Sciatic nerve (tissue), 2 donors: ENCODE measurements around the gene HTRA2. TPM values are rescaled to one million over a fixed set of nuclear protein-coding genes. Genes with fewer than 3 reads are reported as not detected.

Experiments
- ATAC-seq: fragments of 200-7000 bp; cut with Tn5 transposase; one replicate; pipeline ENCODE4 v1.9.1; 2020; ENCODE audit warnings: mild to moderate bottlenecking, moderate library complexity
- DNase-seq: peaks from one replicate; pipeline ENCODE4 v3.0.0-alpha.2; 2020; ENCODE audit warnings: low spot score
- intact Hi-C: fragments of 100-400 bp; cut with DNase I; formaldehyde crosslinking; loops from one replicate; pipeline ENCODE4 v1.14.2; 2022
- total RNA-seq: library from RNA; stranded (reverse); fragmentation: NEBNext Ultra II Directional; extraction: Animal tissue kit (Norgen Biotek cat#: 25700); gene quantifications from one replicate; pipeline ENCODE4 v1.2.1, GENCODE V29; 2021
- donor health status: DM: no; HTN: no; CAD: no.
- donor health status: DM: no; HTN: no; CAD: no.

Gene HTRA2
- total RNA-seq, 1 donor from 2014 or later: 34.5 TPM

GRCh38 chr2:74499267-74499939 lies 30.3 kb upstream of the HTRA2 start, which contains the start of gene LBX2:
TSS of gene LBX2 (minus strand) at chr2:74499603. CDS start at chr2:74499537, 66 bp downstream.
- intact Hi-C loops: no loop called here
- ATAC-seq (no peak), DNase-seq (no peak)

GRCh38 chr2:74499940-74500577 lies 29.7 kb upstream of the HTRA2 start:
- intact Hi-C loops: no loop called here

GRCh38 chr2:74500578-74500946 lies 29.2 kb upstream of the HTRA2 start:
- DNase-seq: no peak
- no peak for ATAC-seq
- intact Hi-C loops: no loop called here

More at GRCh38 chr2:74499940-74500577, 29.7 kb upstream of the HTRA2 start:
- ATAC-seq (no peak), DNase-seq (no peak)

- no peak for DNase-seq
Observed at GRCh38 chr2:74501335-74502071, 28.2 kb upstream of the HTRA2 start.

GRCh38 chr2:74502147-74502719 lies 27.5 kb upstream of the HTRA2 start:
- DNase-seq: no peak
- ATAC-seq: no peak
- intact Hi-C loops: no loop called here

More at GRCh38 chr2:74501335-74502071, 28.2 kb upstream of the HTRA2 start:
- no peak for ATAC-seq
- intact Hi-C loops: no loop called here

GRCh38 chr2:74502720-74503505 lies 26.8 kb upstream of the HTRA2 start:
- intact Hi-C loops: no loop called here
- DNase-seq: peak; percentile 89
- peak; percentile 68 for ATAC-seq

GRCh38 chr2:74503506-74504475 lies 25.9 kb upstream of the HTRA2 start:
- intact Hi-C loops: no loop called here
- no peak for ATAC-seq
- DNase-seq: no peak

- ATAC-seq: no peak
- no peak for DNase-seq
- intact Hi-C loops: no loop called here
Observed at GRCh38 chr2:74504591-74504990, 25.1 kb upstream of the HTRA2 start.

- DNase-seq (no peak), ATAC-seq (no peak)
- intact Hi-C loops: no loop called here
Observed at GRCh38 chr2:74505448-74506246, 24.1 kb upstream of the HTRA2 start.

- peak; percentile 98 for ATAC-seq
- intact Hi-C loops: no loop called here
- DNase-seq: peak; percentile 100
Observed at GRCh38 chr2:74507145-74507925, 22.4 kb upstream of the HTRA2 start, which contains the start of gene PCGF1. TSS of gene PCGF1 (minus strand) at chr2:74507695. CDS start at chr2:74507668, 27 bp downstream.

GRCh38 chr2:74507926-74508520 lies 21.7 kb upstream of the HTRA2 start:
- DNase-seq (peak; percentile 72), ATAC-seq (peak; percentile 28)
- intact Hi-C loops: no loop called here

- intact Hi-C loops: no loop called here
- no peak for DNase-seq
- no peak for ATAC-seq
Observed at GRCh38 chr2:74510272-74510671, 19.5 kb upstream of the HTRA2 start.

- ATAC-seq (no peak), DNase-seq (no peak)
- intact Hi-C loops: no loop called here
Observed at GRCh38 chr2:74511104-74511989, 18.4 kb upstream of the HTRA2 start.

GRCh38 chr2:74512744-74513604 lies 16.8 kb upstream of the HTRA2 start:
- intact Hi-C loops: no loop called here
- ATAC-seq (no peak), DNase-seq (no peak)
